DOHH2 (cell line): ENCODE data around the gene SPP2.

Experiments used
- H3F3A ChIP-seq: fragments of 200-600 bp; sonication (generic), shearing (Covaris generic); 2 replicates; pipeline ENCODE4 v1.6.0; 2016; ENCODE audit warnings: antibody characterized with exemption, mild to moderate bottlenecking; ENCODE audit not compliant: control insufficient read depth, insufficient read depth
- H3K27ac ChIP-seq: fragments of 200-600 bp; sonication (generic); 2 replicates; pipeline ENCODE4 v1.5.1; 2014; ENCODE audit warnings: low read depth, mild to moderate bottlenecking, low read length, moderate library complexity
- H3K27me3 ChIP-seq: fragments of 200-600 bp; sonication (generic); 2 replicates; pipeline ENCODE4 v1.6.1; 2014; ENCODE audit warnings: mild to moderate bottlenecking, low read length, mixed read lengths; ENCODE audit not compliant: control insufficient read depth
- H3K36me3 ChIP-seq: fragments of 200-600 bp; sonication (generic); 2 replicates; pipeline ENCODE4 v1.6.1; 2014; ENCODE audit warnings: mild to moderate bottlenecking, low read length, moderate library complexity, mixed read lengths; ENCODE audit not compliant: control insufficient read depth
- H3K4me1 ChIP-seq: fragments of 200-600 bp; sonication (generic); 2 replicates; pipeline ENCODE4 v1.6.1; 2014; ENCODE audit warnings: mild to moderate bottlenecking, low read length, mixed read lengths; ENCODE audit not compliant: control insufficient read depth
- H3K4me2 ChIP-seq: fragments of 200-600 bp; sonication (generic); 2 replicates; pipeline ENCODE4 v1.6.0; 2014; ENCODE audit warnings: mild to moderate bottlenecking, low read length, moderate library complexity
- H3K4me3 ChIP-seq: fragments of 200-600 bp; sonication (generic); 2 replicates; pipeline ENCODE4 v1.5.1; 2014; ENCODE audit warnings: mild to moderate bottlenecking, low read length, mixed read lengths
- H3K79me2 ChIP-seq: fragments of 200-600 bp; sonication (generic); 2 replicates; pipeline ENCODE4 v1.6.1; 2014; ENCODE audit warnings: mild to moderate bottlenecking, low read length, mixed read lengths; ENCODE audit not compliant: control insufficient read depth
- H3K9me2 ChIP-seq: fragments of 200-600 bp; sonication (generic); replicated peaks from 2 replicates; pipeline ENCODE4 v1.6.1; 2014; ENCODE audit warnings: mild to moderate bottlenecking, low read length, mixed read lengths; ENCODE audit not compliant: control insufficient read depth
- H3K9me3 ChIP-seq: fragments of 200-600 bp; sonication (generic); 2 replicates; pipeline ENCODE4 v1.6.1; 2014; ENCODE audit warnings: antibody characterized with exemption, low read length, mixed read lengths; ENCODE audit not compliant: control insufficient read depth, insufficient read depth
- H4K20me1 ChIP-seq: fragments of 200-600 bp; sonication (generic); 2 replicates; pipeline ENCODE4 v1.6.0; 2014; ENCODE audit warnings: low read depth, mild to moderate bottlenecking, antibody characterized with exemption, low read length, moderate library complexity; ENCODE audit not compliant: control insufficient read depth, insufficient read depth
- EZH2phosphoT487 ChIP-seq: fragments of 200-600 bp; sonication (generic); IDR thresholded peaks from 2 replicates; pipeline ENCODE4 v1.6.1; 2017; ENCODE audit warnings: borderline replicate concordance, mild to moderate bottlenecking, antibody characterized with exemption, low read length, moderate library complexity, mixed read lengths
- TF ChIP-seq, protein P1 (sequence below): fragments of 200-600 bp; sonication (generic); IDR thresholded peaks from one replicate; pipeline ENCODE4 v1.5.1; 2014; ENCODE audit warnings: antibody characterized with exemption, mild to moderate bottlenecking, low read depth, low read length; ENCODE audit not compliant: poor library complexity, severe bottlenecking

SPP2 gene

DNA sequence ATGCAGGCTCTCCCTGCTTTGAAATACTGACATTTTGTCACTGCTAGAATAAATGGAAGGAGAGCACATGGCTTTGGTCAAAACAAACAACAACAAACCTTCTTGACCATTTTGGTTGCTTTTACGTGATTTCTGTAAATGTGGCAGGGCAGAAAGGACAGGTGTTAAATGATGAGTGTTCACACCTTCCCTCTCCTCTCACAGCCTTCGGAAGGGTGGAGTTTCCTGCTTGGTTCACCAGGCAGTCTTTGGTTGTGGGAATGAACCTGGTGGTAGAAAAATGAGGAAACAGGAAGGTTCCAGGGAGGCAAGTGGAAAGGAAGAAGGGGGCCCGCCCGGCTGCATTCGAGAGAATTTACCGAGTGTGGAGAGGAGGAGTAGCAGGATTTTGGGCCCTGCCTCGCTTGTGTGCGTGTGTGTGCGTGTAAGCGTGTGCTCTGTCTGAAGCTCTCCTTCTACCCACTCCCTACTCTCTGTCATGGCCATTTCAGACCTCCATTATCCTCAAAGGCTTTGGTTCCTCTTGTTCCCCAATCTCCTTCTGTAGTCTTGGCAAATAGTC, 23.7 kb upstream of the SPP2 start:
- Histone ChIP-seq H3K79me2 (no peaks in the 10 kb centered on the region), H4K20me1 (no peaks in the 10 kb centered on the region), H3K9me3 (no peaks in the 10 kb centered on the region), H3K27me3 (no peaks in the 10 kb centered on the region), H3K27ac (no peak overlapping the region), H3K4me3 (no peak overlapping the region), H3K9me2 (no peaks in the 10 kb centered on the region), H3F3A (no peaks in the 10 kb centered on the region), H3K4me1 (no peaks in the 10 kb centered on the region), H3K4me2 (no peak overlapping the region), H3K36me3 (no peaks in the 10 kb centered on the region)
- TF ChIP-seq, protein P1, sequence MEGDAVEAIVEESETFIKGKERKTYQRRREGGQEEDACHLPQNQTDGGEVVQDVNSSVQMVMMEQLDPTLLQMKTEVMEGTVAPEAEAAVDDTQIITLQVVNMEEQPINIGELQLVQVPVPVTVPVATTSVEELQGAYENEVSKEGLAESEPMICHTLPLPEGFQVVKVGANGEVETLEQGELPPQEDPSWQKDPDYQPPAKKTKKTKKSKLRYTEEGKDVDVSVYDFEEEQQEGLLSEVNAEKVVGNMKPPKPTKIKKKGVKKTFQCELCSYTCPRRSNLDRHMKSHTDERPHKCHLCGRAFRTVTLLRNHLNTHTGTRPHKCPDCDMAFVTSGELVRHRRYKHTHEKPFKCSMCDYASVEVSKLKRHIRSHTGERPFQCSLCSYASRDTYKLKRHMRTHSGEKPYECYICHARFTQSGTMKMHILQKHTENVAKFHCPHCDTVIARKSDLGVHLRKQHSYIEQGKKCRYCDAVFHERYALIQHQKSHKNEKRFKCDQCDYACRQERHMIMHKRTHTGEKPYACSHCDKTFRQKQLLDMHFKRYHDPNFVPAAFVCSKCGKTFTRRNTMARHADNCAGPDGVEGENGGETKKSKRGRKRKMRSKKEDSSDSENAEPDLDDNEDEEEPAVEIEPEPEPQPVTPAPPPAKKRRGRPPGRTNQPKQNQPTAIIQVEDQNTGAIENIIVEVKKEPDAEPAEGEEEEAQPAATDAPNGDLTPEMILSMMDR = no peak
- no peak for TF ChIP-seq EZH2phosphoT487

DNA sequence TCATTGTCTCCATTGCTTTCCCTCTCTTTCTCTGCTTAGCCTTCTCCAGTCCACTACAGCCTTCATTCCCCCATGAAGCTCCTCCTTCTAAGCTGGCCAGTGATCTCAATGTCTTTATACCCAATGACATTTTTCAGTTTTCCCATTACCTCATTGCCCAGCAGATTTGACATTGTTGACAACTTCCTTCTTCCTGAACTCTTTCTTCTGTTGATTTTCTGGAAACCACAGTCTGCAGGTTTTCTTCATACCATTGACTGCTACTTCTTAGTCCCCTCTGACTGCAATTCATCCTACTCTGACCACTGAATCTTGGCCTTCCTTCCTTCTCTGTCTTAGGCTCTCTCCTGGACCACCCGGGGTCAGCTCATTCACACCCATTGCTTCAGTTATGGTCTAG, 22.9 kb upstream of the SPP2 start:
- no peaks in the 10 kb centered on the region for H3K9me3 ChIP-seq
- no peak overlapping the region for H3K27ac ChIP-seq
- no peaks in the 10 kb centered on the region for H3K79me2 ChIP-seq
- no peaks in the 10 kb centered on the region for H3F3A ChIP-seq
- H3K36me3 ChIP-seq = no peaks in the 10 kb centered on the region
- TF ChIP-seq EZH2phosphoT487 = no peak
- TF ChIP-seq, protein P1 = no peak
- no peaks in the 10 kb centered on the region for H3K9me2 ChIP-seq
- no peaks in the 10 kb centered on the region for H3K27me3 ChIP-seq
- H3K4me3 ChIP-seq = no peak overlapping the region
- H3K4me1 ChIP-seq = no peaks in the 10 kb centered on the region
- H4K20me1 ChIP-seq = no peaks in the 10 kb centered on the region
- no peak overlapping the region for H3K4me2 ChIP-seq

DNA sequence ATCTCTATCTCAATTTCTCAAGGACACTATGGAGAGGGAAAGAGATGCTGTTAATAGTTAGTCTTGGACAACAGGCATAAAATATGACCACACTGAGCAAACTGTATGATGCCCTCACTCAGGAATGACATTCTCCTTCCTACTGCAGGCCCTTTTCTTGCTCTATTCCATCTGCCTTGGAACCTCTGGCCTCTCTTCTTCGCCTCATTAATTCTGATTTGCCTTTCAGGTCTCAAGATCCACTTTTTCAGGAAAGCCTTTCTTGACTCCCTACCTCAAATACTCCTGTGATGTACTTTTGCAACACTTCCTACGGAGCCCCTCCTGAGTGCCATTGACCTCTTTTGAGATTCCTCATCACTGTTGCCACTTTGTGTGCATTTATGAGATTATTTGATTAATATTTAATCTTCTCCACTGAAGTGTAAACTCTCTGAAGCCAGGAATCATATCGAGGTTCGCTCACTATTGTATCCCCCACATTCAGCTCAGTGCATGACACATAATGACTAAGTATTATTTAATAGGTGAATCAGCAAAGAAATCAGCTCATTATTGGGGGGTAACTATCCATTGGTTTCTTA, 21.3 kb upstream of the SPP2 start:
- H3K27ac ChIP-seq = no peak overlapping the region
- no peaks in the 10 kb centered on the region for H3F3A ChIP-seq
- no peaks in the 10 kb centered on the region for H3K9me3 ChIP-seq
- no peaks in the 10 kb centered on the region for H3K4me1 ChIP-seq
- no peak overlapping the region for H3K4me2 ChIP-seq
- no peak for TF ChIP-seq EZH2phosphoT487
- H3K4me3 ChIP-seq = no peak overlapping the region
- no peaks in the 10 kb centered on the region for H3K9me2 ChIP-seq
- no peaks in the 10 kb centered on the region for H3K36me3 ChIP-seq
- H3K79me2 ChIP-seq = no peaks in the 10 kb centered on the region
- no peaks in the 10 kb centered on the region for H3K27me3 ChIP-seq
- no peaks in the 10 kb centered on the region for H4K20me1 ChIP-seq

DNA sequence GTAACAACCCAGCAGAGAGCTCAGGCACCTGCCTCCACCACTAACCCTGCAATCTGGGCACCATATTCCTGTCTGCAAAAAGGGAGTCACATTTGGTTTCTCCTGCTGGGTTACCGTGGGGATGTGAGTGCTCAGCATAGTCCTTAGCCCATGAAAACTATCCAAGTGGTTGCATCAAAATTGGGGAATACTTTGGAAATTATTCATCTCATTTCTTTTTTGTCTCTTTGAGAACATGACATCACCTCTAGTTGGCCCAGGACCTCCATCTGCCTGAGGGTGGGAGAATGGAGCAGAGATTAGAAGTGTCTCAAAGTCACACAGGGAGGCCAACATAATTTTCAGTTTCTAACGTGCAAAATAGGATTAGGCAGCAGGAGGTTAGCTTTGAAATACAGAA, 19.3 kb upstream of the SPP2 start:
- Histone ChIP-seq H4K20me1 (no peaks in the 10 kb centered on the region), H3K4me3 (no peak overlapping the region)

More for the DNA sequence above, 19.3 kb upstream of the SPP2 start:
- Histone ChIP-seq H3K36me3 (no peaks in the 10 kb centered on the region), H3K79me2 (no peaks in the 10 kb centered on the region), H3K9me3 (no peaks in the 10 kb centered on the region), H3K4me1 (no peaks in the 10 kb centered on the region), H3K27ac (no peak overlapping the region), H3K4me2 (no peak overlapping the region), H3F3A (no peaks in the 10 kb centered on the region), H3K27me3 (no peaks in the 10 kb centered on the region), H3K9me2 (no peaks in the 10 kb centered on the region)
- TF ChIP-seq EZH2phosphoT487 = no peak
- TF ChIP-seq, protein P1 = no peak
